Measurements from ENCODE around the gene SLC1A2.
"Not testable (repeated sequence)": the region's sequence is repeated elsewhere in the genome, so short reads cannot be mapped to it uniquely, and the experiment has no call there.

Gene SLC1A2

DNA sequence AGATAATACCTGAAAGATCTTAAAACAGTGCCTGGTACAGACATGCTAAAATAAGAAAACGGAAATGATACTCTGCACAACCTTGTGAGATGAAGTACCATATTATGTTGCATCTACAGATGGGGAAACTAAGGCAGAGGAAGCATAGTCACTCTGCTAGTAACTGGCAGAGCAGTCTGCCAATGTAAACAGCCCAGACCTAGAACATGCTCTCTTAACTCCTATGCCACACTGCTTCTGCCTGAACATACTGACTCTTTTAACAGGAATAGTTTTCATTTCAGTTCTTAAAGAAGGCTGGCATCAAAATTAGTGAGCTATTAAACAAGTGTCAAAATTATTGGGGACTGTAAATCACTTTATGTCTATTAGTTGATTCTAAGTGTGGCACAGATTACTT is 180.5 kb downstream of the SLC1A2 start:
- DNase-seq: no peak

- DNase-seq: peak; percentile 64
These were observed 181.3 kb downstream of the SLC1A2 start for GRCh38 chr11:35237860-35238715.

GRCh38 chr11:35237351-35237750 is 182.0 kb downstream of the SLC1A2 start:
- no peak for DNase-seq

GRCh38 chr11:35236667-35237003 is 182.7 kb downstream of the SLC1A2 start:
- DNase-seq: peak; percentile 29

GRCh38 chr11:35235936-35236666 is 183.3 kb downstream of the SLC1A2 start:
- DNase-seq: peak; percentile 84

- no peak for DNase-seq
These were observed 183.9 kb downstream of the SLC1A2 start for GRCh38 chr11:35235498-35235897.

GRCh38 chr11:35235157-35235468 is 184.2 kb downstream of the SLC1A2 start:
- DNase-seq: no peak

GRCh38 chr11:35234460-35235156 is 184.8 kb downstream of the SLC1A2 start:
- DNase-seq: peak; percentile 16

DNA sequence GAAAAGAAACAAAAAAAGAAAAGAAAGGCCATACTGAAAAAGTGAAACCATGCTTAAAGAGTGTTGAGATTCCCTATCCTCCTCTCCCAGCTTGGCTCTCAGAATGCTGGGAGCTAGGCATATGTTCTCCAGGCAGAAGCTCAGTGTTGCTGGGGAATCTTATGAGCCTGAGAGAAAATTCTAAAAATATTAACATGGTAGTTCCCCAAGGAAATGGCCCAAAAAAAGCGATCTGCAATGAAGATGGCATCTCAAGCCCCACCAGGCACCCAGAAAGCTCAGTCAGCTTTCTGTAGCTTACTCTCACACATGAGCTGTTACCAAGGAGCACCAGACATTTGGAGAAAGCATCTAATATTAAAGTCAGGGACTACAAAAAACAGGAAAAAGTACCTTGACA is 185.8 kb downstream of the SLC1A2 start:
- DNase-seq: no peak

DNA sequence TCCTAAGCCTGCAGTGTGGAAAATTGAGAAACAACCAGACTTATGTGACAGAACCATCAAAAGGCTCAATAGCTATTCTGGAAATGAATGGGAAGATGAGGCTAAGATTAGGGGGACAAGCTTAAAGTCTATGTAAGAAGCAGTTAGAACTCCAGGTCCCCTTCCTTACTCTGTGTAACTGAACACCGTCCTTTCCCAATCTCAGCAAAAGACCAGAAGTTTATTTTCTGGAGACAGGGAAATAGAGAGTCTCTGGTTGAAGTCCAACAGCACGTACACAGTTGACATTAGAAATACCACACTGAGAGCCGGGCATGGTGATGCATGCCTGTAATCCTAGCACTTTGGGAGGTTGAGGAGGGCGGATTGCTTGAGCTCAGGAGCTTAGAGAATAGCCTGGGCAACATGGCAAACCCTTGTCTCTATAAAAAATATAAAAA is 186.4 kb downstream of the SLC1A2 start:
- DNase-seq: no peak

DNA sequence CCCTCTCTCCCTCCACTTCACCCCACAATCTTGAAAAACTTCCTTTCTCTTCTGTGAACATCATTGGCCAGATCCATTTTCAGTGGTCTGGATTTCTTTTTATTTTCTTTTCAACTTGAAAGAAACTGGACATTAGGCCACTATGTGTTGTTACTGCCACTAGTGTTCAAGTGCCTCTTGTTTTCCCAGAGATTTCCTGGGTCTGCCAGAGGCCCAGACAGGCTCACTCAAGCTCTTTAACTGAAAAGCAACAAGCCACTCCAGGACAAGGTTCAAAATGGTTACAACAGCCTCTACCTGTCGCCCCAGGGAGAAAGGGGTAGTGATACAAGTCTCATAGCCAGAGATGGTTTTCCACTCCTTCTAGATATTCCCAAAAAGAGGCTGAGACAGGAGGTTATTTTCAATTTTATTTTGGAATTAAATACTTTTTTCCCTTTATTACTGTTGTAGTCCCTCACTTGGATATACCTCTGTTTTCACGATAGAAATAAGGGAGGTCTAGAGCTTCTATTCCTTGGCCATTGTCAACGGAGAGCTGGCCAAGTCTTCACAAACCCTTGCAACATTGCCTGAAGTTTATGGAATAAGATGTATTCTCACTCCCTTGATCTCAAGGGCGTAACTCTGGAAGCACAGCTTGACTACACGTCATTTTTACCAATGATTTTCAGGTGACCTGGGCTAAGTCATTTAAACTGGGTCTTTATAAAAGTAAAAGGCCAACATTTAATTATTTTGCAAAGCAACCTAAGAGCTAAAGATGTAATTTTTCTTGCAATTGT is 188.1 kb downstream of the SLC1A2 start:
- DNase-seq: no peak

DNA sequence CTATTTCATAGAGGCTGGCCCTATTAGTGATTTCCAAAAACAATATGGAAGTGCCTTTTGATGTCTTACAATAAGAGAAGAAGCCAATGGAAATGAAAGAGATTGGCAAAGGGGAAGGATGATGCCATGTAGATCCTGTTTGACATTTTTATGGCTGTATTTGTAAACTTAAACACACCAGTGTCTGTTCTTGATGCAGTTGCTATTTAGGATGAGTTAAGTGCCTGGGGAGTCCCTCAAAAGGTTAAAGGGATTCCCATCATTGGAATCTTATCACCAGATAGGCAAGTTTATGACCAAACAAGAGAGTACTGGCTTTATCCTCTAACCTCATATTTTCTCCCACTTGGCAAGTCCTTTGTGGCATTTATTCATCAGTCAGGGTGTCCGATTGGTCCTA is 189.0 kb downstream of the SLC1A2 start:
- DNase-seq: no peak

DNA sequence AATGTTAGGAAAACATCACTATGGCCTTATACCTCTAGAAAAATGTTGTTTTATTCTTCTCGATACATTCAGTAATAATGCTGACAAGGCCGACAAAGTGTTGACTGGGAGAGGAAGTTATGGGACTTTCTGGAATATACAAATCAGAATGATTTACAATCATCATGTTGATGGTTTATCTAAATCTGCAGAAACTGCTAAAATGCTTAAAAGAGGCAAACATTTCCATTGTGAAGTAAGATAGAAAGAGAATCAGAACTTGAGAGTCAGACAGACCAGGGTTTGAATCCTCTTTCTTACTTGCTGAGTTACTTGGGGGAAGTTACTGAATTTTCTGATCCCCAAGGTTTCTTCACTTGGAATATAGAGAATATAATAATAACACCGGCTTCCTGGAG is 191.0 kb downstream of the SLC1A2 start:
- no peak for DNase-seq

DNA sequence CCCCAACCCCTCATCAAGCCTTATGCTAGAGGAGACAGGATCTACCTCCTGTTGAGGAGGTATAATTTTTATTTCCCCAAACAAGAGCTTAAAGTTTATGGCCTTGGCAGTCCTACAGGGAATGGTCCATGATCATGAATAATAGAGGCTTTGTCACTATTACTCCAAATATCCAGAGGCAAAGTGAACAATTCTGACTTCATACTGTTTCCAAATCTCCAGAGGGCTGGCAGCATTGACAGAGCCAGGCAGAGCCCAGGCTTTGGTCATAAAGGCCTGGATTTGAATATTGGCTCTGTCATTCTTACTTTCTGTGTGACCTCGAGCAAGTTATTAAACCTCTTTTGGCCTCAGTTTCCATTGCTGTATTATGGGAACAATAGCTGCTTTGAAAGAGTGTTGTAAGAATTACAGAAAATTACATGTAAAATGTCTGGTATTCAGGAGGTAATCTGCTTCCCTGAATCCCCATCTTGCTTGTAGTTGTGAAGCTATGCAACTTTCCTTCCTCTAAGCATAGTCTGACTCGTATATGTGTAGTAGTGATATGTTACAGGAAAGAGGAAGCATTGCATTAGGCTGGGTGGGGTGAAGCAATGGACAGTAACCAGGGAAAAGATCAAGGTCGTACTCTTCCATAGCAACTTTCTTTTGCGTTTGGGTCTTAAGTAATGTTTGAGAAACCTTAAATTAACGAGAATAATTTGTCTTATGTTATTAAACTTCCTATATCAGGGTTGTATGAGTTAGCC is 191.6 kb downstream of the SLC1A2 start:
- DNase-seq: no peak

DNA sequence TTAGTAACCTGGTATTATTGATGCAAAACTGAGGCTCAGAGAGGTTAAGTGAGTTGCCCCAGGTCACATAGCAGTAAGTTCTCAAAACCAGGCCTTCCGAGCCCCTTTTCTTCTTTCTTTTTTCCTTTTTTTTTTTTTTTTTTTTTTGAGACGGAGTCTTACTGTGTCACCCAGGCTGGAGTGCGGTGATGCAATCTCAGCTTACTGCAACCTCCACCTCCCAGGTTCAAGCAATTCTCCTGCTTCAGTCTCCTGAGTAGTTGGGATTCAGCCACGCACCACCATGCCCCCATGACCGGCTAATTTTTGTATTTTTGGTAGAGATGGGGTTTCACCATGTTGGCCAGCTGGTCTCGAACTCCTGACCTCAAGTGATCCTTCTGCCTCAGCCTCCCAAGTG is 192.6 kb downstream of the SLC1A2 start:
- not testable (repeated sequence) for DNase-seq

- DNase-seq: no peak
These were observed 193.3 kb downstream of the SLC1A2 start for GRCh38 chr11:35225946-35226520.

GRCh38 chr11:35223991-35224390 is 195.4 kb downstream of the SLC1A2 start:
- DNase-seq: no peak

DNA sequence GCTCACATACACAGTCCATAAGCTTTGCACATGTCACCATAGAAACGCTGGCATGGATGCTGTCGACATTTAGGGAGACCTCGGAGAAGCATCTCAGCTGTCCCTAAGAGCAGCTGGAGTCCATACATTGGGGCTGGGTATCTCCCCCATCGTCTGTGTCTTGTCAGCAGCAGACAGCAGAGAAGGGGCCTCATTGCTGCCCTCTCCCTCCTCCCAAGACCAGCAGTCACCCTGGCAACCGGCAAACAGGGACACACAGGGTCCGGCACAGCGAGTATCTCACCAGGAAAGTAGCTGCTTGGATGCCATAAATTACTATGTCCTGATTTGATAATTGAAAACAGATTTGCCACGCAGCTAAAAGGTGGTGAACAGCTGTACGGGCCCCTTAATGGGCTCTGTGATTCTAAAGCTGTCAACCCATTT is 196.0 kb downstream of the SLC1A2 start:
- no peak for DNase-seq

GRCh38 chr11:35218956-35219355 is 200.4 kb downstream of the SLC1A2 start:
- no peak for DNase-seq

- DNase-seq: peak; percentile 67
These were observed 202.2 kb downstream of the SLC1A2 start for GRCh38 chr11:35216962-35217678.

DNA sequence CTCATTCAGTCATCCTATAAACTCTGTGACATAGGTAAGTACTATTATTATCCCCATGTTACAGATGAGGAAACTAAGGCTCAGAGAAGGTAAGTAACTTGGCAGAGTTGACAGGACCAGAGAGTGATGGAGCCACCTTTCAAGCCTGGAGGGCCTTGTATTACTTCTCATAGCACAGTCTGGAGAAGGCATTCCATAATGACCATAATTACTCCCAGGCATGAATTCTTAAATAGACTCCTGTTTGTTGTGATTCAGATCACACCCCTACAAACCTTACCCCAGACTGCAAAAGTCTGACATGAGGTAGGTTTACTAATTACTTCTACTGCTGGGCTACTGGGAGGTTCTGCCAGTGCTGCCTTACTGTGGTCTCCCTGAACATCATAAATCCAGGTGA is 203.4 kb downstream of the SLC1A2 start:
- no peak for DNase-seq
